IPS-15b (cell line): ENCODE measurements around the gene MTNR1A.

Experiments used
- H3K27me3 ChIP-seq: one replicate; pipeline ENCODE4 v1.6.1; 2013; ENCODE audit warnings: low read length; ENCODE audit not compliant: control insufficient read depth, insufficient read depth
- H3K36me3 ChIP-seq: one replicate; pipeline ENCODE4 v1.6.1; 2013; ENCODE audit warnings: low read length; ENCODE audit not compliant: control insufficient read depth, insufficient read depth
- H3K4me1 ChIP-seq: one replicate; pipeline ENCODE4 v1.6.1; 2013; ENCODE audit warnings: mild to moderate bottlenecking, low read length; ENCODE audit not compliant: control insufficient read depth, insufficient read depth
- H3K4me3 ChIP-seq: one replicate; pipeline ENCODE4 v1.5.1; 2013; ENCODE audit warnings: low read depth, low read length
- H3K9ac ChIP-seq: one replicate; pipeline ENCODE4 v1.6.1; 2013; ENCODE audit warnings: low read depth, mild to moderate bottlenecking, low read length
- H3K9me3 ChIP-seq: one replicate; pipeline ENCODE4 v1.6.1; 2013; ENCODE audit warnings: mild to moderate bottlenecking, low read length; ENCODE audit not compliant: control insufficient read depth, insufficient read depth

MTNR1A gene

DNA sequence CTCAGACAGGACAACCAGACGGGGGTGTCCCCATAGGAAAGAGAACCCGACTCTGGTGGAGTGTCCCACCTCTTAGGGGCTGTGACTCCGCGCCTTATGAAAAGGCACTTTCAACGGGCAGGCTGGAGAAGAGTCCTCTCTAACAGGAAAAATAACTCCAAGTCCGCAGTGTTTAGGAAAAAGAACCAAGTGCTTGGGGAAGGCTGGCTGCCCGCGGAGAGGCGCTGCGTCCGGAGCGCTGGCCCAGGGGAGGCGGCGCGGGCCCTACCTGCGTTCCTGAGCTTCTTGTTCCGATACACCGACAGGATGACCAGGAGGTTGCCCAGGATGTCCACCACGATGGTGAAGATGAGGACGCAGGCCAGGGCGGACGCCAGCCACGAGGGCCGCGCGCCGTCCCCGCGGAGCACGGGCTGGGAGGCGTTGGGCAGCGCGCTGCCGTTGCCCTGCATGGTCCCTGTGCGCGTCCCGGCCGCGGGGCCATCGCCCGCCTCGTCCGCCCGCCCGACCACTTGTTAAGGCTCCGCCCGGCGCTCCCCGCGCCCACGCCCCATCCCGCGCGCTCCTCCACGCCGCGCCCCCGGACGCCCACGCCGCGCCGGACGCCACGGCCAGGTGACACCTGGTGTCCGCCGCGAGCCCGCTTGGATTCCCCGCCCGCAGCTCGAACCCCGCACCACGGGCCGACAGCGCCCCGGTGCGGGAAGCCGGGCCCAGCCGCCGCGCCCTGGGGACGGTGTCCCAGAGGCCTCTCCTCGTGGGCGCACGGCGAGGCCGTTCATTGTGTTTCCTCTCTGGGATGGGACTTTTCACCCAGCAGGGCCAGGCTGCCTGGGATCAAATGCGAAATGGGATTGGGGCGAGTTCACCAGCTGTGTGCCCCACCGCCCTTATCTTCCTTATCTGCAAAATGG lies at the start of gene MTNR1A:
MTNR1A (minus strand) TSS at position 654 of the 914 bp plus-strand sequence; CDS start at position 452, 202 bp downstream.
- Histone ChIP-seq H3K4me3 (peak within 1 kb of the TSS; percentile 76), H3K36me3 (no peaks in the 10 kb centered on the region), H3K27me3 (peaks cover 7% of the 10 kb centered on the region), H3K9me3 (no peaks in the 10 kb centered on the region), H3K4me1 (peaks cover 5% of the 10 kb centered on the region), H3K9ac (no peak within 1 kb of the TSS)

DNA sequence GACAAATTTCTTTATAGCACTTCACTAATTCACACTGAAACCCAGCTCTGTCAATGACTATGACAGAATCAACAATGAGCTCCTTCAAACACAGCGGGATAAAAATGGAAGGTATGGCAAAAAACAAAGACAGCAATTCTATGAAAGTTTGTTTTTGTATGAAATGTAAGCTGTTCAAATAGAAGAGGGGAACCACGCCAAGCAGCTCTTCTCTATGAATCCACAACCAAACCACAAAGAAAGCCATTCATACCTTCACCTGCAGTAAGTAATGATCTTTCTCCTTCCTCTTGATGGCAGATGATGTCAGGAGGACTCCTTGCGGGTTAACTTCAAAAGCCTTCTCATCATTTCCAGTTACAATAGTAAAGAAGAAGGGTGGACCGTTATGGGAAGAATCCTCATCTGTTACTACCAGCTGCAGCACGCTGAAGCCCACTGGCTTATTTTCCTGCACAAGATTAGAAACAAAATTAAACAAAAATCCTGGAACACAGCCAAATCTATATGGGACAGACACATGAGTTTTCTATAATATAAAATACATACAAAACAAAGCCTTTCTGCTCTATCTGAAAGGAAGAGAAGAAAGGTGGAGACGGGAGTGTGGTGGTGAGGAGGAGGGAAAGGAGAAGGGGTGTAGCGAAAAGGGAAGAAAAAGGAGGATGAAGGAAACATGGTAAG lies 48.9 kb upstream of the MTNR1A start:
- Histone ChIP-seq H3K27me3 (no peaks in the 10 kb centered on the region), H3K4me3 (no peak overlapping the region), H3K9me3 (no peaks in the 10 kb centered on the region), H3K4me1 (no peaks in the 10 kb centered on the region), H3K36me3 (peaks cover 38% of the 10 kb centered on the region), H3K9ac (no peak overlapping the region)

GRCh38 chr4:186602978-186603377 lies 47.6 kb upstream of the MTNR1A start:
- H3K4me3 ChIP-seq, result no peak overlapping the region
- no peak overlapping the region for H3K9ac ChIP-seq
- no peaks in the 10 kb centered on the region for H3K9me3 ChIP-seq
- no peaks in the 10 kb centered on the region for H3K27me3 ChIP-seq
- H3K4me1 ChIP-seq, result no peaks in the 10 kb centered on the region
- peaks cover 41% of the 10 kb centered on the region for H3K36me3 ChIP-seq

DNA sequence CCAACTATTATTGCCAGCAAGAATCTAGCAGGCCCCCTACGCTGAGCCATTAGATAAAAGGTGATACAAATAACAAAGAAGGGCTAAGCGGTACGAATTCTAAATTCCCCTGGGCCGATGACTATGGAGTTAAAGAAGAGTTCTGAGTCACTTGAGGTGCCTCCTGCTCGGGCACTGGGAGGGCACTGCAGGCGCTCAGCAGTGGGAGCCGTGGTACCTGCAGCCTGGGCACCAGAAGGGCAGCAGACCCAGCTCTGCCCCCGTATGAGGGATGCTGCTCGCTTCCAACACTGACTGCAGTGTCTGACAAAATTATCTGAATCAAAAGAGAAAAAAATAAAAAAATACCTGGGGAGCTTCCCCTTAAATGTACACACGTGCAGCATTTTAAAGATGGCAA lies 44.1 kb upstream of the MTNR1A start:
- Histone ChIP-seq H3K9ac (no peak overlapping the region), H3K36me3 (peaks cover 47% of the 10 kb centered on the region), H3K9me3 (no peaks in the 10 kb centered on the region), H3K4me1 (no peaks in the 10 kb centered on the region), H3K27me3 (no peaks in the 10 kb centered on the region), H3K4me3 (no peak overlapping the region)

GRCh38 chr4:186598686-186599085 lies 43.3 kb upstream of the MTNR1A start:
- peaks cover 47% of the 10 kb centered on the region for H3K36me3 ChIP-seq

GRCh38 chr4:186596850-186597390 lies 41.6 kb upstream of the MTNR1A start:
- no peak overlapping the region for H3K4me3 ChIP-seq
- H3K9me3 ChIP-seq, result no peaks in the 10 kb centered on the region
- H3K4me1 ChIP-seq, result no peaks in the 10 kb centered on the region
- peaks cover 41% of the 10 kb centered on the region for H3K36me3 ChIP-seq
- no peaks in the 10 kb centered on the region for H3K27me3 ChIP-seq
- H3K9ac ChIP-seq, result no peak overlapping the region

More at GRCh38 chr4:186598686-186599085, 43.3 kb upstream of the MTNR1A start:
- Histone ChIP-seq H3K9me3 (no peaks in the 10 kb centered on the region), H3K4me3 (no peak overlapping the region), H3K9ac (no peak overlapping the region), H3K4me1 (no peaks in the 10 kb centered on the region), H3K27me3 (no peaks in the 10 kb centered on the region)

- no peaks in the 10 kb centered on the region for H3K27me3 ChIP-seq
- H3K4me3 ChIP-seq, result no peak overlapping the region
- H3K36me3 ChIP-seq, result peaks cover 41% of the 10 kb centered on the region
- H3K4me1 ChIP-seq, result no peaks in the 10 kb centered on the region
- no peak overlapping the region for H3K9ac ChIP-seq
- no peaks in the 10 kb centered on the region for H3K9me3 ChIP-seq
Measured at GRCh38 chr4:186596346-186596745, 41.0 kb upstream of the MTNR1A start.

- Histone ChIP-seq H3K27me3 (no peaks in the 10 kb centered on the region), H3K9me3 (no peaks in the 10 kb centered on the region), H3K36me3 (peaks cover 24% of the 10 kb centered on the region), H3K4me1 (no peaks in the 10 kb centered on the region), H3K9ac (no peak overlapping the region), H3K4me3 (no peak overlapping the region)
Measured at GRCh38 chr4:186593587-186593973, 38.2 kb upstream of the MTNR1A start.

GRCh38 chr4:186592966-186593586 lies 37.7 kb upstream of the MTNR1A start:
- Histone ChIP-seq H3K9me3 (no peaks in the 10 kb centered on the region), H3K27me3 (no peaks in the 10 kb centered on the region), H3K9ac (no peak overlapping the region), H3K4me3 (no peak overlapping the region), H3K4me1 (no peaks in the 10 kb centered on the region), H3K36me3 (peaks cover 26% of the 10 kb centered on the region)

DNA sequence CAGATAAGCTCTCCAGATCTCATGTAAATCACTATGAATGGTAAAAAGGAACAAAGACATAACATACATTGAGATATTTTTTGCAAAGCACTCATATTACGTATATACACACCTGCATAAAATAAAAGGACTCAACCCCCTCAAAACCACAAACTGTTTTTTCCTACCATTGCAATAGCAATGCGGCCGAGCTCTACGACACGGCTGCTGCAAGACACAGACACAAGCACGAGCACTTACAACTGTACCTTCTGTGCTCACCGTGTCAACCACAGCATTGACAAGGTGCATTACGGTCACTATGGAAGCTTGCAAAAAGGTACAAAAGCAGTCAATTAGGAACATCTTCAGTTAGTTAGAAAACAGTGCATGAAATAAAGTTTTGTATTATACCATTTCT lies 37.1 kb upstream of the MTNR1A start:
- Histone ChIP-seq H3K4me1 (no peaks in the 10 kb centered on the region), H3K27me3 (no peaks in the 10 kb centered on the region), H3K36me3 (peaks cover 23% of the 10 kb centered on the region), H3K9me3 (no peaks in the 10 kb centered on the region), H3K9ac (no peak overlapping the region), H3K4me3 (no peak overlapping the region)

- H3K9me3 ChIP-seq, result no peaks in the 10 kb centered on the region
- H3K27me3 ChIP-seq, result no peaks in the 10 kb centered on the region
- H3K36me3 ChIP-seq, result peaks cover 17% of the 10 kb centered on the region
- H3K4me3 ChIP-seq, result no peak overlapping the region
- no peaks in the 10 kb centered on the region for H3K4me1 ChIP-seq
- no peak overlapping the region for H3K9ac ChIP-seq
Measured at GRCh38 chr4:186591651-186592050, 36.3 kb upstream of the MTNR1A start.
